ENCODE results near the gene CAMKK1. TPM values are rescaled to one million over a fixed set of nuclear protein-coding genes. Genes with fewer than 3 reads are reported as not detected.

Gene CAMKK1
- 1 to 10 TPM; 4.8 to 5.0 TPM for total RNA-seq

DNA sequence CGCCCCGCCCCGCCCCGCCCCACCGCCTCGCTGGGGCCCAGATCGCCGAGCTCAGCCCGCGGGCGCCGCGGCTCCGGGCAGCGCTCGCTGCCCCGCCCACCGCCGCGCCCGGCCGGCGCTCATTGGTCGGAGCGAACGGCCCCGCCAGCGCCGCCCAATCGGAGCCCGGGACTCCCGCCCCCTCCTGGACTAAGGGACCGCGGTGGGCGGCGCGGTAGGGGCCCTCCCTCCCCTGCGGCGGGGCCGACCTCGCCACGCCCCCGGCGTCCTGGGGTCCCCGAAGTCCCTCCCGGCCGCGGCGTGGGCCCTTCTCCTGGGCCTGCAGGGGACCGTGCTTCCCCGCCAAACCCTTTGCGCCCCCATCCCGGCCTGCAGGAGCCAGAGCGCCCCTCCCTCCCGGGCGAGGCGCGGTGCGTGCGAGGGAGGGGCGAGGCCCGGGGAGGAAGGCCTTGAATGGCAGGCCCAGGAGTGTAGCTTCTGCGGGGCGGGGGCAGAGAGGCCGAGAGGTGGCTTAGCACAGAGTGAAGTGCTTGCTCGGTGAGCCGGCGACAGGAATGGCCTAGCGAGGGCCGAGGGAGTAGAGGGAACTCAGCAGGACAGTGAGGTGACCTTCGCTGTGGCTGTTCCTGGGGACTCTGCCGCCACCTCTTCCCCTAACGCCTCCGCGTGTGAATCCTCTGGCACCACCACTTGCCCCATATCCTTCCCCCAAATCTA, at the start of gene CAMKK1:
TSS of gene CAMKK1 (minus strand) at position 51 of the 717 bp plus-strand sequence. CDS start 7,366 bp downstream, outside the sequence.
- Mint-ChIP-seq H3K4me1 (peaks cover 25% of the 10 kb centered on the region), H3K27ac (peak within 1 kb of the TSS; percentile 58), H3K4me3 (peak within 1 kb of the TSS; percentile 80), H3K27me3 (no peaks in the 10 kb centered on the region), H3K9me3 (no peaks in the 10 kb centered on the region), H3K36me3 (no peaks in the 10 kb centered on the region)
- DNase-seq, result peak; percentile 95

DNA sequence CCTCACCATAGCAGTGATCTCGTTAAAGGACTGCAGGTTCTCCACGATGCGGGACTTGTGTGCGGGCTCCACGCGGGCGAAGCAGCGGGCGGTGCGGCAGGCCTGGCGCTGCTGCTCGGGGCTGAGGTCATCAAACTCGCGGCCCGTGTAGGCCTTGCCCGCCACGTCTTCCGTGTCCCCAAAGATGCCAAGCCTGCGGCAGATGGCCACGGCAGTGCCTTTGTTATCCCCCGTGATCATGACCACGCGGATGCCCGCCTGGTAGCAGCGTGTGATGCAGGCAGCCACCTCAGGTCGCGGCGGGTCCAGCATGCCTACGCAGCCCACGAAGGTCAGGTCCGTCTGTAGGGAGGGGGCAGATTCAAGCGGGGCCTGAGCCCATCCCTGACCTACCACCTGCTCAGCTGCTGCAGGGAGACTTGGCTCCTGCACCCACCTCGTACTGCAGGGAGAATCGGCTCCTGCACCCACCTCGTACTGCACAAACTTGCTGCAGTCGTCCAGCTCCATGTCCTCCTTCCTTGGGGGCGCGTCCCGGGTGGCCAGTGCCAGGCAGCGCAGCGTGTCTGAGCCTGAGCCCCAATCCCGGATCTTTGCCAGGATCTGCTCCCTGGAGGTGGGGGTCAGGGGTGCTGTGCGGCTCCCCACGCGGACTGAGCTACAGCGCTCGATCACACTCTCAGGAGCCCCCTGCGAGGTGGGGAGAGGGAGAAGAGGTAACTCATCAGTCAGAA, 48.3 kb upstream of the CAMKK1 start:
- no peak overlapping the region for H3K27ac Mint-ChIP-seq
- no peak overlapping the region for H3K4me3 Mint-ChIP-seq
- no peaks in the 10 kb centered on the region for H3K9me3 Mint-ChIP-seq
- peaks cover 34% of the 10 kb centered on the region for H3K36me3 Mint-ChIP-seq
- H3K27me3 Mint-ChIP-seq, result no peaks in the 10 kb centered on the region
- no peak for DNase-seq
- peaks cover 2% of the 10 kb centered on the region for H3K4me1 Mint-ChIP-seq

DNA sequence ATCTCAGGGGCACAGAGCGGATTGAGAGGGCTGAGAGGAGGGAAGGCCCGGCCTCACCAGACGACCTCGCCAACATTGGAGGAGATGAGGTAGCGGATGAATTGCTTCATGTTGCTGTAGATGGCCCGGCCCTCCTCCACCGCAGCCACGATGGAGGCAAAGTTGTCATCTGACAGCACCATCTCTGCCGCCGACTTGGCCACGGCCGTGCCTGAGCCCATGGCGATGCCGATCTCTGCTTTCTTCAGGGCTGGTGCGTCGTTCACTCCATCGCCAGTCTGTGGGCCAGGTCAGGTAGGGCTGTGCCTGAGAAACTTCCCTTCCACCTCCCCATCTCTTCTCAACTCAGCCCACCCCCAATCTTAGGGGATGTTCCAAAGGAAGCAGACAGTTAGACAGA, 44.5 kb upstream of the CAMKK1 start:
- H3K9me3 Mint-ChIP-seq, result no peaks in the 10 kb centered on the region
- DNase-seq, result no peak
- H3K4me1 Mint-ChIP-seq, result no peaks in the 10 kb centered on the region
- H3K4me3 Mint-ChIP-seq, result no peak overlapping the region
- H3K27ac Mint-ChIP-seq, result no peak overlapping the region
- no peaks in the 10 kb centered on the region for H3K27me3 Mint-ChIP-seq
- peaks cover 30% of the 10 kb centered on the region for H3K36me3 Mint-ChIP-seq

DNA sequence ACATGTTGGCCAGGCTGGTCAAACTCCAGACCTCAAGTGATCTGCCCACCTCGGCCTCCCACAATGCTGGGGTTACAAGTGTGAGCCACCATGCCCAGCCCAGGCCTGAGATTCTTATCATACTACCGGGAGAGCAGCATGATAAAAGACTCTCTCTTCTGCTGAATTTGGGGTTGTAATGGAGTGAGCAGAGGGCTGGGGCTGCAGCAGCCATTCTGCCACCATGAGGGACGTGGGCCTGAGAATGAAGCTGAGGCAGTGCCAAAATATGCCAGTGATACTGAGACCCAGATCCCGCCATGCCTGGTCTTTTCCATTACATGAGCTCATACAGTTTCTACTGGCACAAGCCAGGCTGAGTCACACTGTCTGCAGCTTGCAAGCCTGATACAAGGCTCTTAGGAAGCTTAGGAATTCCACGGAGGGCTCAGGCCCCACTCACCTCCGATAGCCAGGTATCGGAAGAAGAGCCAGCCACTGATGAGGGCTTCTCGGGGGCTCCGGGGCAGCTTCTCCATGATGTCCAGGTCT, 43.0 kb upstream of the CAMKK1 start:
- DNase-seq, result no peak
- no peak overlapping the region for H3K4me3 Mint-ChIP-seq

DNA sequence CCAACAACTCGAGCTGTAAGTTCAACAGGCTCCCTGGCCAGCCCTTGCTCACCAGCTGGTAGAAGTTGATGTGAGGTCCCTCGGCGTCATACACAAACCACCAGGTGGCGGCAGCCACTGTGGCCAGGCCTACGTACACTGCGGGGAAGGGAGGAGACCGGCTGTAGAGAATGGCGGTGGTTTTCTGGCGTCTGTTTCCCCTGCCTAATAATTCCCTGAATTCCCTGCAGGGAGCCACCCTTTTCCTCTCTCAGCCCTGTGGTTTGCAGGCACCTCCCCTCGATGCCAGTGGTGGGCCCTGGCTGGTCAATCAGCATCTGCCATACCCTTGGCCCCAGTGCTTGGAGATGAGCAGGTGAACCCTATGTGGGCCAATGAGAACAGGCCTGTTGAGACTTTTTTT, 42.3 kb upstream of the CAMKK1 start:
- Mint-ChIP-seq H3K9me3 (no peaks in the 10 kb centered on the region), H3K27ac (no peak overlapping the region), H3K36me3 (peaks cover 28% of the 10 kb centered on the region), H3K4me3 (no peak overlapping the region), H3K4me1 (no peaks in the 10 kb centered on the region), H3K27me3 (no peaks in the 10 kb centered on the region)
- peak; percentile 30 for DNase-seq

More for the DNA sequence above, 43.0 kb upstream of the CAMKK1 start:
- Mint-ChIP-seq H3K4me1 (no peaks in the 10 kb centered on the region), H3K27me3 (no peaks in the 10 kb centered on the region), H3K27ac (no peak overlapping the region), H3K36me3 (peaks cover 28% of the 10 kb centered on the region), H3K9me3 (no peaks in the 10 kb centered on the region)

DNA sequence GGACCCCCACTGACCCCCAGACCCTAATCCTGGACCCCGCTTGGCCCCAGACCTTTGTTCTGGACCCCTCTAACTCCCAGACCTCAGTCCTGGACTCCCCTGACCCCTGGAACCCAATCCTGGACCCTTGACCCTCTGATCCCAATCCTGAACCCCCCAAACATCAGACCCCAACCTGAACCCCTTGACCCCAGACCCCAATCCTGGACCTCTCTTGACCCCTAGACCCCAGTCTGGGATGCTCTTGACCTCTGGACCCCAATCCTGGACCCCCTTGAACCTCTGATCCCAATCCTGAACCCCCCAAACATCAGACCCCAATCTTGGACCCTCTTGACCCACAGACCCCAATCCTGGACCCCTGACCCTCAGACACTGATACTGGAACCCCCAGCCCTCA, 36.9 kb upstream of the CAMKK1 start:
- no peaks in the 10 kb centered on the region for H3K9me3 Mint-ChIP-seq
- no peaks in the 10 kb centered on the region for H3K27me3 Mint-ChIP-seq
- H3K36me3 Mint-ChIP-seq, result peaks cover 4% of the 10 kb centered on the region
- no peaks in the 10 kb centered on the region for H3K4me1 Mint-ChIP-seq
- no peak overlapping the region for H3K27ac Mint-ChIP-seq
- no peak overlapping the region for H3K4me3 Mint-ChIP-seq
- no peak for DNase-seq

DNA sequence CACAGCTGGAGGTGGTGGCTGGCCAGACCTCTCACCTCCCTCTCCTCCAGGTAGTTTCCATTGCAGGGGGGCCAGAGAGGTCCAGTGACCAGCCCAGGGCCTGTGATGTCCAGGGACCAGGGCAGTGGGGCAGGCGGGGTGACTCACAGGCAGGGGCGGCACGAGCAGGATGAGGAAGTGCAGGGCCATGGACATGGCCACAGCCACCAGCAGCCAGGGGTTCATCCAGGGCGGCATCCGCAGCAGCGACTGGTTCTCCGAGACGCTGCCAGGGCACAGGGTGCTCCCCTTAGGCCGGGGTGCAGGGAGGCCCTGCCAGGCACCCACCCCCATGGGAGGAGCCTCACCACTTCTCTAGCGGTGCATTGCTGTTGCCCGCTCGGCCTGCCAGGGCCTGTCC, 36.3 kb upstream of the CAMKK1 start:
- Mint-ChIP-seq H3K9me3 (no peaks in the 10 kb centered on the region), H3K4me1 (no peaks in the 10 kb centered on the region), H3K27ac (no peak overlapping the region), H3K4me3 (no peak overlapping the region), H3K27me3 (no peaks in the 10 kb centered on the region), H3K36me3 (peaks cover 3% of the 10 kb centered on the region)
- no peak for DNase-seq

DNA sequence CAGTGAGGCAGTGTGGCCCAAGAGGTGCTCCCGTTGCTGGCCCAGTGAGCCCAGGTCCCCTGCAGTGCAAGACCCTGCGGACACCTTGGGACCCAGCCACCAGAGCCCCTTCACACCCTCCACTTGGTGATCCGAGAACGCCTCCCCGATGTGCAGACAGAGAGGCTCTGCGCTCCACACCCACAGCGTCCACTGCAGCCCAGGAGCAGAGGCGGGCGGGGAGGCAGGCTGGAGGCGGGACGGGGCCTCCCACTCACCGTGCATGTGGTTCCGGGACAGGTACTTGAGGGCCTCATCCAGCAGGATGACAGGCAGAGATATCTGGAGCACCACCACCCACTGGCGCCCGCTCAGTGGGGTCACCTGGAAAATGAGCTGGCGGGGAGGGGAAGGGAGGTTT, 35.6 kb upstream of the CAMKK1 start:
- no peaks in the 10 kb centered on the region for H3K27me3 Mint-ChIP-seq
- no peak for DNase-seq
- H3K9me3 Mint-ChIP-seq, result no peaks in the 10 kb centered on the region
- H3K36me3 Mint-ChIP-seq, result peaks cover 3% of the 10 kb centered on the region
- no peak overlapping the region for H3K27ac Mint-ChIP-seq
- H3K4me3 Mint-ChIP-seq, result no peak overlapping the region
- no peaks in the 10 kb centered on the region for H3K4me1 Mint-ChIP-seq

DNA sequence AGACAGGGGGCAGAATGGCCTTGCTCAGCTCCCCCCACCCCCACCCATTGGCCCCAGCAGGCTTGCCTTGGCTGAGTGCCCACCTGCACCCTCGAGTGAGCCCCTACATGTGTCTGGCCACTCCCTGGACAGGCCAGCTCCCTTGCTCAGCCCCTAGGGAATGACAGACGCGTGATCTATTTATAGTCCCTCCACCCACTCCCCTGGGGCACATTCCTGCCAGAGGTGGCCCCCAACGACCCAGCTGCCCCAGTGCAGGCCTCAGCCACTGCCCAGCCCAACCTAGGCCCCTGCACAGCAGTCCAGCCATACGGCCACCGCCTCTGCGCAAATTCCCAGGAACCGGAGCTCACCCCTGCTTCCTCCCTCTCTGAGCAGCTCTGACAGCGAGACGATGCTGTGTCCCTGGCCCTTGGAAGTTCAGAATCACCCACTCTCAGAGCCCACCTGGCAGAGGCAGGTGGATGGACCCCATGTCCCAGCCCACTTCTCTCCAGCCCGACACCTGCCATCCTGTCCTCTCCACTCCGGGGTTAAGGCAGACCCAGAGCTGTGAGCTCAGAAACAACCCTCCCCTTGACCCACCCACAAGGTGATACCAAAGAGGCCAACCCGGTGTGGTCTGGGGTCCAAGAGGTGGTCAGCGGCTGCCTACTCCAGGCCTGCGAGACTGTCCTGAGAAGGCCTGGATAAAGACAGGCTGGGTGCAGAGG, 34.9 kb upstream of the CAMKK1 start:
- Mint-ChIP-seq H3K27ac (no peak overlapping the region), H3K36me3 (peaks cover 3% of the 10 kb centered on the region), H3K4me1 (no peaks in the 10 kb centered on the region), H3K4me3 (no peak overlapping the region), H3K9me3 (no peaks in the 10 kb centered on the region), H3K27me3 (no peaks in the 10 kb centered on the region)
- no peak for DNase-seq

DNA sequence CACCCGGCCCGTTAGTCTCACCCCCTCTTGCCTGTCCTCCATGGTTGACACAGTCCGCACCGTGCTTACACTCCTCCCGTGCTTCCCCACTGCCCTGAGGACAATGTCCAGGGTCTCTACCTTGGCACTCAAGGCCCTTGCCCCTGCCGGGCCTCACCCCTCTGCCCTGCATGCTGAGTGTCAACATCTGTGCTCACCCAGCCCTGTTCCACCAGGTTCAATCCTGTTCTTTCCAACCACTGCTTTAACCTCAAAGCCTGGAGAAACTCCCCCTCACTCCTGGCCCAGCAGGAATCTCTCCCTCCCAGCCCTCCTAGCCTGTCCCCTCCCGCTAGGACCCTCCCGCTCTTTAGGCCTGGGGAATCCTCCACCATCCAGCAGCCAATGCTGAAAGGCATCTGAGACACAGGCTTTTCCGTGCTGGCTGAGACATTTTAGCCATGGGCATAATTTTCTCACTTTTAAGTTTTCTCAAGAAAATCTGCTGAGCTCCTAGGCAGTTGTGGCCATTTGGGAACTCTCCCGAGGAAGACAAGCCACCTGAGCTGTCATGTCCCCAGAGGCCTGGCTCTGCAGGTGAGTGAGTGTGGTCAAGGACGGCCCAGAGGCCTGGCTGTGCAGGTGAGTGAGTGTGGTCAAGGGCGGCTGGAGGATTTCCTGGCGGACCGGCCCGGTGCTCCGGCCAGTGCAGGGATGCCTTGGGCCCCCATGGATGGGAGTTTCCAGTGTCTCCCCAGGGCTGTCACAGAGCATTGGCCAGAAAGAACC, 34.2 kb upstream of the CAMKK1 start:
- DNase-seq, result no peak
- Mint-ChIP-seq H3K9me3 (no peaks in the 10 kb centered on the region), H3K4me1 (no peaks in the 10 kb centered on the region), H3K27ac (peak overlapping the region; percentile 28), H3K36me3 (no peaks in the 10 kb centered on the region), H3K27me3 (no peaks in the 10 kb centered on the region), H3K4me3 (no peak overlapping the region)

DNA sequence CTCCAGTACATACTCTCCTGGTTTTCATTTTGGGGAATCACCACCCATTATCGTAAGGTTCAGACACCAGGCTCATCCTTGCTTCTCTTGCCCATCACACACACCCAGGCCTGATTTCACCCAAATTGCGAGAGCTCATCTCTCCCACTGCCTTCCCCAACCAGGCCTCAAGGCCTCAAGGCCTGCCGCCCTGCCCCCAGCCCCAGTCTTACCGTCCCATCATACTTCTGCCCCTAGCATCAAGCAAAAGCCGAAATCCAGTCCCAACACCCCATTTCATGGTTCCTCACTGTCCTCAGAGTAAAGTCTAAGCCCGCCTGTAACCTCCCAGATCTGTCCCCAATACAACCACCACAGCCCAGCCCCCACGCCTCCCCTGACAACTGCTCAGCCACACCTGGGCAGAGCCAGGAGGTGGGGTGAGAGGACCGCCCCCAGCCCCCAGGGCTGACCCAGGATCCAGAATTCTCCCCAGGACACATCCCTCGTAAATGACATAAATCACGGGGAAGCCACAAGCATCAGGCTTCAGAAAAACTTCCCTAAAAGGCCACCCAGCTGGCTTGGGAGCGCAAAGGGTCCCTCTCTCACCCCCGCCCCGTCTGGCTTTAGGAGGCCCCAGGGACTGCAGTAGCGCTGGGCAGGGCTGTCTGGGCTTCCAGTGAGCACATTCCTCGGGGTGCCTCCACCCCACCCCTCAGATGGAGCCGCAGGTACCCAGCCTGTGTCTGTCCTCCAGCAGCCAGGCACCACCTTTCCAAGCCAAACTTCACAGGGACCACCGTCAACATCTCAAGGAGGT, 33.0 kb upstream of the CAMKK1 start:
- no peaks in the 10 kb centered on the region for H3K36me3 Mint-ChIP-seq
- no peak for DNase-seq
- H3K9me3 Mint-ChIP-seq, result no peaks in the 10 kb centered on the region
- no peak overlapping the region for H3K27ac Mint-ChIP-seq
- no peaks in the 10 kb centered on the region for H3K27me3 Mint-ChIP-seq
- no peak overlapping the region for H3K4me3 Mint-ChIP-seq
- no peaks in the 10 kb centered on the region for H3K4me1 Mint-ChIP-seq

DNA sequence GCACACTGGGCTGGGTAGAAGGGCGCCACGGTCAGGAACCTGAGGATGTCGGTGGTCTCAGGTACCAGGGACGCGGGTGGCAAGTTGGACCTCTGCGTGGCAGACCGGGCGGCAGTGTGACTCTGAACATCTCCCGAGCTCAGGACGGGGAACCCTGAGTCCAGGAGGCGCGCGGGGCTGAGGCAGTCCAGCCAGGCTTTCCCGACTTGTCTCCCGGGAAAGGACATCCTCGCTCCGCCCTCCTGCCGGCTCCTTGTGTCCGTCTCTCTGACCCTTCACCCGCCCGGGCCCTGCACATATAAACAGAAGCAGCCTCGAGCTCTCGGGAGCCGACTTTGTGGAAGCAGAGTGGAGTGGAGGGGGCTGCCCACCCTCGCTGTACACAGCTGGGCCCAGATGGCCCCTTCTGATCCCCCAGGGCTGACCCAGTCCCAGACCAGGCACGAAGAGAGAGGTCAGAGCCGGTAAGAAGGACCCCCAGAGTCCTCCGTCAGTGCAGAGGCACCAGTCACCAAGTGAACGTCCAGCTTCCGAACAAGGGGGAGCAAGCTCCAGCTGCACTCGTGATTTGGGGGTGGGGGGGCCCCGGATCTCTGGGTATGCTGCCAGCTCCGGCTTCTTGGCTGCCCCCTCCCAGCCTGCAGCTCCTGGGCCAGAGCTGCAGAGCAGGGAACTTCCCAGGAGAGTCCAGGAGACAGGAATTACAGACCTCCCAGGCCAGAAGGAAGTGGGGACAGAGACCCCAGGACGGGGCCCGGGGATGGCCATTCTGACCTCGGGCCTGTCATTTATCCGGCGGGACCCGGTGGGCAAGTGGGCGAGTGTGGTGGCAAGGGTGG, 31.9 kb upstream of the CAMKK1 start:
- Mint-ChIP-seq H3K27ac (no peak overlapping the region), H3K4me3 (no peak overlapping the region), H3K9me3 (no peaks in the 10 kb centered on the region), H3K36me3 (no peaks in the 10 kb centered on the region), H3K27me3 (no peaks in the 10 kb centered on the region), H3K4me1 (no peaks in the 10 kb centered on the region)
- DNase-seq, result no peak

DNA sequence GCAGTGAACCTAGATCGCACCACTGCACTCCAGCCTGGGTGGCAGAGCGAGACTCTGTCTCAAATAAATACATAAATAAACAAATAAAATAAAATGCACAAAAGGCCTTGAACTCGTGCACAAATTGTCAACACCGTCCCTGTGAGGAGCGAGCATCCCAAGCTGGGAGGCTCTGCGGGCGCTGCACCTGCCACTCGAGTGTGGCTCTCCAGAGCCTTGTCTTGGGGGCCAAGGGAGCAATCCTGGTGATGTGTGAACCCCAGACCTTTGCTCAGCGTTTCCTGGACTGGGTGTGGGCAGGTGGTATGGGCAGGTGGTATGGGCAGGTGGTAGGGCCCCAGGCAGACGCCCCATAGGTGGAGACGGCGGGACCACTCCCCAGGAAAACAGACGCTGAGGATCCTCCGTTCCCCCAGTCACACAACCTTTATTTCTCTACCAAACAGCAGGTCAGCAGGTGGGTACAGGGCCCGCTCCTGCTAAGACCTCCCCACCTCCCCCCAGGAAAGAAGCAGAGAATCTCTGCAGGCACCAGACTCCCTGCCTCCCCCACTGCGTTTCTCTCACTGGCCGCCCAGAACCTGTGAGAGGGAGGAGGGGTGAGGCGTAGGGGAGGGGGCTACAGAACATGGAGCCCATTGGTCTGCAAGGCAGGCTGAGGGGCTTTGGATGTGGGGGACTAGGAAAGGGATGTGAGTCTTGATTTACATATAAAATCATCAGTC, 30.8 kb upstream of the CAMKK1 start:
- Mint-ChIP-seq H3K4me3 (no peak overlapping the region), H3K36me3 (no peaks in the 10 kb centered on the region), H3K9me3 (no peaks in the 10 kb centered on the region), H3K27me3 (no peaks in the 10 kb centered on the region), H3K4me1 (no peaks in the 10 kb centered on the region), H3K27ac (no peak overlapping the region)
- DNase-seq, result no peak
